OCI-LY1 (cell line): Measurements from ENCODE around the gene ILRUN.

ENCODE experiments used
- CTCF ChIP-seq: fragments of 200-600 bp; sonication (generic), shearing (Covaris generic); IDR thresholded peaks from 2 replicates; pipeline ENCODE4 v1.5.1; 2017; ENCODE audit warnings: mild to moderate bottlenecking, antibody characterized with exemption, low read length, moderate library complexity, mixed read lengths
- EZH2 ChIP-seq: fragments of 200-600 bp; sonication (generic), shearing (Covaris generic); IDR thresholded peaks from 2 replicates; pipeline ENCODE4 v1.8.0; 2017; ENCODE audit warnings: borderline replicate concordance, mixed run types, mild to moderate bottlenecking, antibody characterized with exemption, low read length, moderate library complexity, mixed read lengths

- no peak for TF ChIP-seq EZH2
- TF ChIP-seq CTCF = no peak
Observed at GRCh38 chr6:34679552-34680253, 16.9 kb downstream of the ILRUN start.
